GM18858 (cell line): Measurements from ENCODE around the gene TMEM41B.
"Not testable (repeated sequence)": the region's sequence is repeated elsewhere in the genome, so short reads cannot be mapped to it uniquely, and the experiment has no call there.

Source experiments
- ATAC-seq: cut with Tn5 transposase; IDR thresholded peaks from one replicate; pipeline ENCODE4 v1.9.1; 2021; ENCODE audit not compliant: unreplicated experiment

The TMEM41B gene

GRCh38 chr11:9314291-9315077, at the start of gene TMEM41B:
Gene TMEM41B (minus strand): TSS chr11:9314593. CDS start chr11:9314441, 152 bp downstream.
- peak; percentile 90 for ATAC-seq

GRCh38 chr11:9362393-9362863, 48.0 kb upstream of the TMEM41B start:
- ATAC-seq, result no peak

- ATAC-seq, result not testable (repeated sequence)
These were observed 46.6 kb upstream of the TMEM41B start for GRCh38 chr11:9360862-9361622.

GRCh38 chr11:9357041-9357440, 42.6 kb upstream of the TMEM41B start:
- ATAC-seq, result no peak

GRCh38 chr11:9351321-9351881, 37.0 kb upstream of the TMEM41B start:
- no peak for ATAC-seq

GRCh38 chr11:9347779-9348178, 33.4 kb upstream of the TMEM41B start:
- not testable (repeated sequence) for ATAC-seq

GRCh38 chr11:9347100-9347499, 32.7 kb upstream of the TMEM41B start:
- no peak for ATAC-seq

GRCh38 chr11:9344061-9344680, 29.8 kb upstream of the TMEM41B start:
- no peak for ATAC-seq

- ATAC-seq, result no peak
These were observed 27.3 kb upstream of the TMEM41B start for GRCh38 chr11:9341638-9342178.

GRCh38 chr11:9332655-9333054, 18.3 kb upstream of the TMEM41B start:
- ATAC-seq, result no peak

GRCh38 chr11:9330387-9331384, 16.3 kb upstream of the TMEM41B start:
- no peak for ATAC-seq

- no peak for ATAC-seq
These were observed 5.7 kb upstream of the TMEM41B start for GRCh38 chr11:9320047-9320446.

GRCh38 chr11:9319377-9320001, 5.1 kb upstream of the TMEM41B start:
- ATAC-seq, result not testable (repeated sequence)

GRCh38 chr11:9318442-9319376, 4.3 kb upstream of the TMEM41B start:
- ATAC-seq, result not testable (repeated sequence)

- no peak for ATAC-seq
These were observed 1.9 kb upstream of the TMEM41B start for GRCh38 chr11:9316334-9316733.

- no peak for ATAC-seq
These were observed 790 bp upstream of the TMEM41B start for GRCh38 chr11:9315078-9315688.

- ATAC-seq, result no peak
These were observed 624 bp downstream of the TMEM41B start for GRCh38 chr11:9313648-9314290.
